ENCODE data around the gene CFAP43. TPM values are rescaled to one million over a fixed set of nuclear protein-coding genes. Genes with fewer than 3 reads are reported as not detected.

CFAP43 gene
- total and polyA plus RNA-seq, 2 experiments from 2014 or later: 0.24 to 0.44 TPM

DNA sequence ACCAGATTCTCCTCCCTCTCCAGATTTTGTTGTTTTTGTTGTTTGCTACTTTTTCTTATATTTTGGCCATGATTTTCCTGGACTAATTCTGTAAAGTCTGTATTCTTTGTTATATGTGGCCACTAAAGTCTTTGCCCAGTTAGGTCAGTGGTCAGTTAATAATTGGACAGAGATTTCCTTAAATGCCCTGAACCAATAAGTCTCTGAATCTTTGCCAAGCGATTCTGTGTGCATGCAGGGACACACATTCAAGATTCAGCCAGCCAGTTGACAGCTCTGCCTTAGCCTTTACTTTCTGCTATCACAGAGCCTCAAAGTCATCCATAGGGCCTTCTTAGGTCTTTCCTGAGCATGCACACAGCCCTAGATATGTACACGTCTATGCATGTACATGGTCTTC is 135.5 kb downstream of the CFAP43 start:
- DNase-seq (ENCODE audit: low spot score) (no peak), ATAC-seq (no peak)
- Mint-ChIP-seq H3K9me3 (peaks cover 11% of the 10 kb centered on the region; the same call in 1 of the 3 replicates), H3K36me3 (ENCODE audit: low read depth) (peaks cover 7% of the 10 kb centered on the region; the same call in 1 of the 3 replicates), H3K4me3 (no peak overlapping the region), H3K4me1 (no peaks in the 10 kb centered on the region), H3K27me3 (ENCODE audit: insufficient read depth, low read depth, poor library complexity) (no peaks in the 10 kb centered on the region), H3K27ac (no peak overlapping the region)
- Histone ChIP-seq H2AFZ (no peak overlapping the region), H3F3A (replicated peaks; ENCODE audit: low read depth) (no peaks in the 10 kb centered on the region), H3K79me2 (replicated peaks; ENCODE audit: insufficient read depth) (no peaks in the 10 kb centered on the region), H4K20me1 (replicated peaks; ENCODE audit: insufficient read depth) (no peaks in the 10 kb centered on the region), H3K36me3 (ENCODE audit: insufficient read depth) (no peaks in the 10 kb centered on the region; the same call in 1 of the 2 replicates), H3K4me3 (no peak overlapping the region), H3K9me2 (ENCODE audit: insufficient read depth) (peaks cover 3% of the 10 kb centered on the region; the same call in 1 of the 2 replicates), H3K27ac (ENCODE audit: low read depth) (no peak overlapping the region), H3K4me2 (no peak overlapping the region), H3K4me1 (ENCODE audit: insufficient read depth) (no peaks in the 10 kb centered on the region), H3K27me3 (ENCODE audit: insufficient read depth) (no peaks in the 10 kb centered on the region)
- no peak for TF ChIP-seq ZNF114 (CRISPR knock-in tag; IDR thresholded peaks at IDR 0.05)
- no peak for TF ChIP-seq NANOG (IDR thresholded peaks at IDR 0.05; ENCODE audit: borderline replicate concordance)
- TF ChIP-seq, protein P1, sequence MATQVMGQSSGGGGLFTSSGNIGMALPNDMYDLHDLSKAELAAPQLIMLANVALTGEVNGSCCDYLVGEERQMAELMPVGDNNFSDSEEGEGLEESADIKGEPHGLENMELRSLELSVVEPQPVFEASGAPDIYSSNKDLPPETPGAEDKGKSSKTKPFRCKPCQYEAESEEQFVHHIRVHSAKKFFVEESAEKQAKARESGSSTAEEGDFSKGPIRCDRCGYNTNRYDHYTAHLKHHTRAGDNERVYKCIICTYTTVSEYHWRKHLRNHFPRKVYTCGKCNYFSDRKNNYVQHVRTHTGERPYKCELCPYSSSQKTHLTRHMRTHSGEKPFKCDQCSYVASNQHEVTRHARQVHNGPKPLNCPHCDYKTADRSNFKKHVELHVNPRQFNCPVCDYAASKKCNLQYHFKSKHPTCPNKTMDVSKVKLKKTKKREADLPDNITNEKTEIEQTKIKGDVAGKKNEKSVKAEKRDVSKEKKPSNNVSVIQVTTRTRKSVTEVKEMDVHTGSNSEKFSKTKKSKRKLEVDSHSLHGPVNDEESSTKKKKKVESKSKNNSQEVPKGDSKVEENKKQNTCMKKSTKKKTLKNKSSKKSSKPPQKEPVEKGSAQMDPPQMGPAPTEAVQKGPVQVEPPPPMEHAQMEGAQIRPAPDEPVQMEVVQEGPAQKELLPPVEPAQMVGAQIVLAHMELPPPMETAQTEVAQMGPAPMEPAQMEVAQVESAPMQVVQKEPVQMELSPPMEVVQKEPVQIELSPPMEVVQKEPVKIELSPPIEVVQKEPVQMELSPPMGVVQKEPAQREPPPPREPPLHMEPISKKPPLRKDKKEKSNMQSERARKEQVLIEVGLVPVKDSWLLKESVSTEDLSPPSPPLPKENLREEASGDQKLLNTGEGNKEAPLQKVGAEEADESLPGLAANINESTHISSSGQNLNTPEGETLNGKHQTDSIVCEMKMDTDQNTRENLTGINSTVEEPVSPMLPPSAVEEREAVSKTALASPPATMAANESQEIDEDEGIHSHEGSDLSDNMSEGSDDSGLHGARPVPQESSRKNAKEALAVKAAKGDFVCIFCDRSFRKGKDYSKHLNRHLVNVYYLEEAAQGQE (IDR thresholded peaks at IDR 0.05; ENCODE audit: unreplicated experiment): no peak
- no peak for TF ChIP-seq JUNB (IDR thresholded peaks at IDR 0.05; ENCODE audit: unreplicated experiment)
- no peak for TF ChIP-seq CREB1 (CRISPR knock-in tag; IDR thresholded peaks at IDR 0.05; ENCODE audit: low read depth)
- TF ChIP-seq ZNF462 (CRISPR knock-in tag; IDR thresholded peaks at IDR 0.05): no peak
- TF ChIP-seq ZNF331 (CRISPR knock-in tag; IDR thresholded peaks at IDR 0.05; ENCODE audit: low read depth): no peak
- no peak for TF ChIP-seq ETS1 (IDR thresholded peaks at IDR 0.05)
- TF ChIP-seq EZH2phosphoT487 (IDR thresholded peaks at IDR 0.05; ENCODE audit: unreplicated experiment): no peak
- TF ChIP-seq STAT1 (IDR thresholded peaks at IDR 0.05; ENCODE audit: unreplicated experiment): no peak
- no peak for TF ChIP-seq POLR2AphosphoS5 (IDR thresholded peaks at IDR 0.05; ENCODE audit: low read depth)
- TF ChIP-seq EZH2 (IDR thresholded peaks at IDR 0.05; ENCODE audit: low read depth, unreplicated experiment): no peak
- no peak for TF ChIP-seq CTCF (conservative IDR thresholded peaks at IDR 0.05; ENCODE audit: low read depth in 2 of 2)

All from GM23338 (cell line).